Coronary artery (tissue), 2 donors: ENCODE results near the gene DOCK10.

ENCODE experiments used
- DNase-seq: peaks from one replicate; pipeline ENCODE4 v3.0.0-alpha.2; 2017; ENCODE audit warnings: low spot score
- H3K27ac ChIP-seq, 2 donors: fragments of 200-600 bp; sonication (generic); one replicate each; pipeline ENCODE4 v1.5.1; 2016 to 2019
- H3K4me3 ChIP-seq: fragments of 200-600 bp; sonication (generic); 2 replicates; pipeline ENCODE4 v1.5.1; 2016; ENCODE audit warnings: mild to moderate bottlenecking, moderate library complexity
- TF ChIP-seq, protein P1 (sequence below): fragments of 200-600 bp; sonication (generic); IDR thresholded peaks from one replicate; pipeline ENCODE4 v1.5.1; 2019; ENCODE audit warnings: antibody characterized with exemption

The DOCK10 gene

GRCh38 chr2:224777559-224777930, 264.7 kb downstream of the DOCK10 start:
- no peak overlapping the region for H3K27ac ChIP-seq
- TF ChIP-seq, protein P1, sequence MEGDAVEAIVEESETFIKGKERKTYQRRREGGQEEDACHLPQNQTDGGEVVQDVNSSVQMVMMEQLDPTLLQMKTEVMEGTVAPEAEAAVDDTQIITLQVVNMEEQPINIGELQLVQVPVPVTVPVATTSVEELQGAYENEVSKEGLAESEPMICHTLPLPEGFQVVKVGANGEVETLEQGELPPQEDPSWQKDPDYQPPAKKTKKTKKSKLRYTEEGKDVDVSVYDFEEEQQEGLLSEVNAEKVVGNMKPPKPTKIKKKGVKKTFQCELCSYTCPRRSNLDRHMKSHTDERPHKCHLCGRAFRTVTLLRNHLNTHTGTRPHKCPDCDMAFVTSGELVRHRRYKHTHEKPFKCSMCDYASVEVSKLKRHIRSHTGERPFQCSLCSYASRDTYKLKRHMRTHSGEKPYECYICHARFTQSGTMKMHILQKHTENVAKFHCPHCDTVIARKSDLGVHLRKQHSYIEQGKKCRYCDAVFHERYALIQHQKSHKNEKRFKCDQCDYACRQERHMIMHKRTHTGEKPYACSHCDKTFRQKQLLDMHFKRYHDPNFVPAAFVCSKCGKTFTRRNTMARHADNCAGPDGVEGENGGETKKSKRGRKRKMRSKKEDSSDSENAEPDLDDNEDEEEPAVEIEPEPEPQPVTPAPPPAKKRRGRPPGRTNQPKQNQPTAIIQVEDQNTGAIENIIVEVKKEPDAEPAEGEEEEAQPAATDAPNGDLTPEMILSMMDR = no peak
- no peak for DNase-seq
- H3K4me3 ChIP-seq = no peak overlapping the region

DNA sequence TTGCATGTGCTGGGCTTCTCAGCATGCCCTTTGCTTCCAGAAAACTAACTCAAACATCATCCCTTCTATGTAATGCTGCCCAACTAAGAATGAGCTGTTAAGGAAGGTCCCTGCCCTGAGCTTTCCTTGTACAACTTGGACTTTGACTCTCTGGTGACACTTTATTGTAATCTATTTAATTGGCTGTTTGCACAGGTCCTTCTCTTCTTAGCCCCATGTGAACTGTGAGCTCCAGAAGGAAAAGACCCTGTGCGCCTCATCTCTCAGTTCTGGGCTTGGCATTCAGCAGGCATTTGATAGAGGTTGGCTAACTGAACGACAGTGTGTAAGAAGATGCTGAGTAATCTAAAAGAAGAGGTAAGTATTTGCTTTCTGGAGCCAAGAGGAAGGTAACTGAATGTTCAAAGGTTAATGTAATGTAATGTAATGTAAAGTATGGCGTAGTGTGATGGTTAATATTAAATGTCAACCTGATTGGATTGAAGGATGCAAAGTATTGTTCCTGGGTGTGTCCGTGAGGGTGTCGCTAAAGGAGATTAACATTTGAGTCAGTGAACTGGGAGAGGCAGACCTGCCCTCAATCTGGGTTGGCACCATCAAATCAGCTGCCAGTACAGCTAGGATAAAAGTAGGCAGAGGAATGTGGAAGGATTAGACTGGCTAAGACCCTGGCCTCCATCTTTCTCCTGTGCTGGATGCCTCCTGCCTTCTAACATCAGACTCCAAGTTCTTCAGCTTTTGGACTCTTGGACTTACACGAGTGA, 265.3 kb downstream of the DOCK10 start:
- H3K4me3 ChIP-seq = no peak overlapping the region
- TF ChIP-seq, protein P1 = no peak
- H3K27ac ChIP-seq = no peak overlapping the region
- DNase-seq = no peak

DNA sequence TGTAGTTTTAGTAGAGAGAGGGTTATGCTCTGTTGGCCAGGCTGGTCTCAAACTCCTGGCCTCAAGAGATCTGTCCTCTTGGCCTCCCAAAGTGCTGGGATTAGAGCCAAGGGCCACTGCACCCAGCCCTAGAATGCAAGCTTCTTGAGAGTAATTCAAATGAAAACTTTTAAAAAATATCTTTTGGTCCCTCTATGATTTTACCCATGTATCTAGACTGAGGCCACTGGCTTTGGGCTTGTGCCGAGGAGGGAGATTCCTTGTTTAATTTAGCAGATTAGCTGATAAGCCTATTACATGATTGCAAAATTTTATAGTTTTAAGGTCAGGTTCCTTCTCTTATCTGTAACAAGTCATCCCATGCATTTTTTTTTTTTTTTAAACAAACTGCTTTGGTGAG, 266.6 kb downstream of the DOCK10 start:
- TF ChIP-seq, protein P1 = no peak
- Histone ChIP-seq H3K27ac (no peak overlapping the region), H3K4me3 (no peak overlapping the region)
- no peak for DNase-seq

DNA sequence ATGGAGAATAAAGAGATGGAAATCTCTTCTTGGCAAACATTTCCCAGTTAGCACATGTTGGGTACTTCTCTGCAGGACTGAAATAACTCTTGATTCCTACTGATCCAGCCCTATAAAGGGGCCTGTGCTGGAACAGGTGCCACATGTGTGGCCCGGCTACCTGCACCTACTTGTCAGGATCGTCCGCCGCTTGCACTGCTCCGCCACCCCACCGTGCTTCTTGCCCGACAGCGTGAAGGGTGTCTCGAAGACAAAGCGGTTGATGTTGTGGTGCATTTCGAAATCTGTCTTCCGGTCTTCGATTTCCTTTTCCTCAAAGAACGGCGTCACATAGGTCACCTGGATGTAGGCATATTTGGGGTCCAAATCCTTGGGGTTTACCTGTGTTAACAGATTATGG, 267.5 kb downstream of the DOCK10 start:
- DNase-seq = no peak
- no peak overlapping the region for H3K4me3 ChIP-seq
- TF ChIP-seq, protein P1 = no peak

GRCh38 chr2:224772494-224772893, 269.8 kb downstream of the DOCK10 start:
- no peak for DNase-seq
- no peak overlapping the region for H3K27ac ChIP-seq
- TF ChIP-seq, protein P1 = no peak
- no peak overlapping the region for H3K4me3 ChIP-seq

More for the DNA sequence above, 267.5 kb downstream of the DOCK10 start:
- H3K27ac ChIP-seq = no peak overlapping the region

DNA sequence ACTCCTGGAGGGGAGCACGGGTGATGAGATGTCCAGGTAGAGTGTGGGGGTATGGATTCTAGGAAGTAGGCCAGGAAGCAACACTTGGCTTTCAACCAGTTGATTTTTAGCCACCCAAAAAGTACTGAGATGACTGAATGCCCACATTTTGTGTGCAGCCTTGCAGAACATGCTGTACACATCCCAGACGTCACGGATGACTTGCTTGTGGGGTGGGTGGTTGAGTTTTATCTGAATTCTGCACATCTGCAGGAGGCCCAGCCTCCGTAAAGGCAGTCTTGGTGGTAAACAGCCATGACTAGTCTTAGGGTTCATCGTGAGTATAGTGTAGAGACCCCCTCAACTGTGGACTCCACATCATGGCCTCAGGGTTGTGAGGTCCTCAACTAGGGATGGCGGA, 272.8 kb downstream of the DOCK10 start:
- DNase-seq = no peak
- TF ChIP-seq, protein P1 = no peak
- H3K4me3 ChIP-seq = no peak overlapping the region
- no peak overlapping the region for H3K27ac ChIP-seq

DNA sequence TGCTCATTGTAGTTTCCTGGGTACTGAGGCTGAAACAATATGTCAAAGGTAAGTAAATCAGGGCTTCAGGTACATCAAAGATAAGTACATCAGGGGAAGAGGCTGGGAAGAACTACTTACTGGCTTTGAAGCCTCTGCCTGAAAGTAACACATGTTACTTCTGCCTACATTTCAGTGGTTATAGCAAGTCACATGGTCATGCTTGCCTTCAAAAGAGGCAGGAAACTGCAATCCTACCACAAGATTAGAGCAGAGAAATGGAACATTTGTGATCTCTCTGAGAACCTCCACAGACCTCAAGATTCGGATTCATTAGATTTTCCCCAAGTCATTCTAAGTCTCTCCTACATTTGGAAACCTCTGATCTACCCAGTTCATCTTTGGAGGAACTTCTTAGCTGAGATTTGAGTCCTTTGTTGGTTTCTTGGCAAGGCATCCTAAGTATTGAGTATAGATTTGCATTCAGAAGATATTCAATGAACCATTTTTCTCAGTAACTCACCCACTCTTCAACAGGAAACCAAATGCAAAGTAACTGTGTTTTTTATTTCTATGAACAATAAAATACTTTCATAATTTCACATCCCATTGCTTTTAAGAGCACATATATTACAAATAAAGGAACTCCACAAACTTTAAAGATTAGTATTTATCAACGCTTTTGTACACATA, 277.6 kb downstream of the DOCK10 start:
- TF ChIP-seq, protein P1 = no peak
- Histone ChIP-seq H3K27ac (no peak overlapping the region), H3K4me3 (no peak overlapping the region)
- no peak for DNase-seq
